ENCODE results near the gene A3GALT2.

DNA sequence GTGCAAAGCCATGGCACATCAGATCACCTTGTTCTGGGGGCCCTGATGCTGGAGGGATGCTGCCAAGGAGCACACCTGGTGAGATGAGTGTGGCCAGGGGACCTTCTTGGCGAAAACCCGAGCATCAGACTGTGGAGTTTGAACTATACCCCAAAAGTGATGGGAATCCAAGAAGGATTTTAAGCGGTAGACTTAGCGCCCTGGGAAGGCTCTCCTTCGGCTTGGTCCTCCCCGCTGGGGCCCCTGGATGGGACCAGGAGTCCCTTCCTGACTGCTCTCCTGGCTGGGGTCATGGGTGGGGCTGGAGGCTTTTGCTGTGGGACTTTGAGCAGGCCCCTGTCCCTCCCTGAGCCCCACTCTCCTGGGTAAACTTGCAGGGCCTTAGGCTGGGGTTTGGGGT lies 54.1 kb downstream of the A3GALT2 start:
- TF ChIP-seq, protein P1, sequence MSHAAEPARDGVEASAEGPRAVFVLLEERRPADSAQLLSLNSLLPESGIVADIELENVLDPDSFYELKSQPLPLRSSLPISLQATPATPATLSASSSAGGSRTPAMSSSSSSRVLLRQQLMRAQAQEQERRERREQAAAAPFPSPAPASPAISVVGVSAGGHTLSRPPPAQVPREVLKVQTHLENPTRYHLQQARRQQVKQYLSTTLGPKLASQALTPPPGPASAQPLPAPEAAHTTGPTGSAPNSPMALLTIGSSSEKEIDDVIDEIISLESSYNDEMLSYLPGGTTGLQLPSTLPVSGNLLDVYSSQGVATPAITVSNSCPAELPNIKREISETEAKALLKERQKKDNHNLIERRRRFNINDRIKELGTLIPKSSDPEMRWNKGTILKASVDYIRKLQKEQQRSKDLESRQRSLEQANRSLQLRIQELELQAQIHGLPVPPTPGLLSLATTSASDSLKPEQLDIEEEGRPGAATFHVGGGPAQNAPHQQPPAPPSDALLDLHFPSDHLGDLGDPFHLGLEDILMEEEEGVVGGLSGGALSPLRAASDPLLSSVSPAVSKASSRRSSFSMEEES (CRISPR knock-in tag; IDR thresholded peaks at IDR 0.05): no peak
- TF ChIP-seq SP2 (IDR thresholded peaks at IDR 0.05; ENCODE audit: extremely low read depth, low read depth, low read length, poor library complexity, severe bottlenecking) (no peak), SMAD3 (CRISPR knock-in tag; conservative IDR thresholded peaks at IDR 0.05) (no peak), HNRNPL (IDR thresholded peaks at IDR 0.05; ENCODE audit: low read depth, low read length) (no peak), JUND (IDR thresholded peaks at IDR 0.05; ENCODE audit: borderline replicate concordance, low read depth, low read length) (no peak), JUND (tag; IDR thresholded peaks at IDR 0.05; ENCODE audit: borderline replicate concordance, low read depth, low read length) (no peak)
- TF ChIP-seq, protein P2, sequence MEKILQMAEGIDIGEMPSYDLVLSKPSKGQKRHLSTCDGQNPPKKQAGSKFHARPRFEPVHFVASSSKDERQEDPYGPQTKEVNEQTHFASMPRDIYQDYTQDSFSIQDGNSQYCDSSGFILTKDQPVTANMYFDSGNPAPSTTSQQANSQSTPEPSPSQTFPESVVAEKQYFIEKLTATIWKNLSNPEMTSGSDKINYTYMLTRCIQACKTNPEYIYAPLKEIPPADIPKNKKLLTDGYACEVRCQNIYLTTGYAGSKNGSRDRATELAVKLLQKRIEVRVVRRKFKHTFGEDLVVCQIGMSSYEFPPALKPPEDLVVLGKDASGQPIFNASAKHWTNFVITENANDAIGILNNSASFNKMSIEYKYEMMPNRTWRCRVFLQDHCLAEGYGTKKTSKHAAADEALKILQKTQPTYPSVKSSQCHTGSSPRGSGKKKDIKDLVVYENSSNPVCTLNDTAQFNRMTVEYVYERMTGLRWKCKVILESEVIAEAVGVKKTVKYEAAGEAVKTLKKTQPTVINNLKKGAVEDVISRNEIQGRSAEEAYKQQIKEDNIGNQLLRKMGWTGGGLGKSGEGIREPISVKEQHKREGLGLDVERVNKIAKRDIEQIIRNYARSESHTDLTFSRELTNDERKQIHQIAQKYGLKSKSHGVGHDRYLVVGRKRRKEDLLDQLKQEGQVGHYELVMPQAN (IDR thresholded peaks at IDR 0.05; ENCODE audit: borderline replicate concordance): no peak
- TF ChIP-seq, protein P3, sequence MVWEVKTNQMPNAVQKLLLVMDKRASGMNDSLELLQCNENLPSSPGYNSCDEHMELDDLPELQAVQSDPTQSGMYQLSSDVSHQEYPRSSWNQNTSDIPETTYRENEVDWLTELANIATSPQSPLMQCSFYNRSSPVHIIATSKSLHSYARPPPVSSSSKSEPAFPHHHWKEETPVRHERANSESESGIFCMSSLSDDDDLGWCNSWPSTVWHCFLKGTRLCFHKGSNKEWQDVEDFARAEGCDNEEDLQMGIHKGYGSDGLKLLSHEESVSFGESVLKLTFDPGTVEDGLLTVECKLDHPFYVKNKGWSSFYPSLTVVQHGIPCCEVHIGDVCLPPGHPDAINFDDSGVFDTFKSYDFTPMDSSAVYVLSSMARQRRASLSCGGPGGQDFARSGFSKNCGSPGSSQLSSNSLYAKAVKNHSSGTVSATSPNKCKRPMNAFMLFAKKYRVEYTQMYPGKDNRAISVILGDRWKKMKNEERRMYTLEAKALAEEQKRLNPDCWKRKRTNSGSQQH (CRISPR knock-in tag; IDR thresholded peaks at IDR 0.05): no peak
- TF ChIP-seq, protein P4, sequence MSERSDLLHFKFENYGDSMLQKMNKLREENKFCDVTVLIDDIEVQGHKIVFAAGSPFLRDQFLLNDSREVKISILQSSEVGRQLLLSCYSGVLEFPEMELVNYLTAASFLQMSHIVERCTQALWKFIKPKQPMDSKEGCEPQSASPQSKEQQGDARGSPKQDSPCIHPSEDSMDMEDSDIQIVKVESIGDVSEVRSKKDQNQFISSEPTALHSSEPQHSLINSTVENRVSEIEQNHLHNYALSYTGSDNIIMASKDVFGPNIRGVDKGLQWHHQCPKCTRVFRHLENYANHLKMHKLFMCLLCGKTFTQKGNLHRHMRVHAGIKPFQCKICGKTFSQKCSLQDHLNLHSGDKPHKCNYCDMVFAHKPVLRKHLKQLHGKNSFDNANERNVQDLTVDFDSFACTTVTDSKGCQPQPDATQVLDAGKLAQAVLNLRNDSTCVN (CRISPR knock-in tag; IDR thresholded peaks at IDR 0.05): no peak
- TF ChIP-seq, protein P5, sequence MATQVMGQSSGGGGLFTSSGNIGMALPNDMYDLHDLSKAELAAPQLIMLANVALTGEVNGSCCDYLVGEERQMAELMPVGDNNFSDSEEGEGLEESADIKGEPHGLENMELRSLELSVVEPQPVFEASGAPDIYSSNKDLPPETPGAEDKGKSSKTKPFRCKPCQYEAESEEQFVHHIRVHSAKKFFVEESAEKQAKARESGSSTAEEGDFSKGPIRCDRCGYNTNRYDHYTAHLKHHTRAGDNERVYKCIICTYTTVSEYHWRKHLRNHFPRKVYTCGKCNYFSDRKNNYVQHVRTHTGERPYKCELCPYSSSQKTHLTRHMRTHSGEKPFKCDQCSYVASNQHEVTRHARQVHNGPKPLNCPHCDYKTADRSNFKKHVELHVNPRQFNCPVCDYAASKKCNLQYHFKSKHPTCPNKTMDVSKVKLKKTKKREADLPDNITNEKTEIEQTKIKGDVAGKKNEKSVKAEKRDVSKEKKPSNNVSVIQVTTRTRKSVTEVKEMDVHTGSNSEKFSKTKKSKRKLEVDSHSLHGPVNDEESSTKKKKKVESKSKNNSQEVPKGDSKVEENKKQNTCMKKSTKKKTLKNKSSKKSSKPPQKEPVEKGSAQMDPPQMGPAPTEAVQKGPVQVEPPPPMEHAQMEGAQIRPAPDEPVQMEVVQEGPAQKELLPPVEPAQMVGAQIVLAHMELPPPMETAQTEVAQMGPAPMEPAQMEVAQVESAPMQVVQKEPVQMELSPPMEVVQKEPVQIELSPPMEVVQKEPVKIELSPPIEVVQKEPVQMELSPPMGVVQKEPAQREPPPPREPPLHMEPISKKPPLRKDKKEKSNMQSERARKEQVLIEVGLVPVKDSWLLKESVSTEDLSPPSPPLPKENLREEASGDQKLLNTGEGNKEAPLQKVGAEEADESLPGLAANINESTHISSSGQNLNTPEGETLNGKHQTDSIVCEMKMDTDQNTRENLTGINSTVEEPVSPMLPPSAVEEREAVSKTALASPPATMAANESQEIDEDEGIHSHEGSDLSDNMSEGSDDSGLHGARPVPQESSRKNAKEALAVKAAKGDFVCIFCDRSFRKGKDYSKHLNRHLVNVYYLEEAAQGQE (IDR thresholded peaks at IDR 0.05; ENCODE audit: borderline replicate concordance): no peak
- TF ChIP-seq, protein P5 (CRISPR knock-in tag; IDR thresholded peaks at IDR 0.05; ENCODE audit: low read depth): no peak
